Measurements from ENCODE around the gene TIGD1. TPM values are rescaled to one million over a fixed set of nuclear protein-coding genes. Genes with fewer than 3 reads are reported as not detected.

TIGD1 gene
- 4.3 to 5.6 TPM (median 4.9 TPM) in 5 replicates for total RNA-seq (2022; extraction: Qiagen RNA extraction)

GRCh38 chr2:232550354-232551249, at the start of gene TIGD1, which contains the start of gene EIF4E2:
TSS of gene TIGD1 (minus strand) at chr2:232550557. CDS start at chr2:232549882, 675 bp downstream.
TSS of gene EIF4E2 (plus strand) at chr2:232550689. CDS start at chr2:232550725, 36 bp downstream.

GRCh38 chr2:232539298-232540231, 10.8 kb downstream of the TIGD1 start, which contains the start of gene CHRNG:
TSS of gene CHRNG (plus strand) at chr2:232539692. CDS start at chr2:232539748, 56 bp downstream.

GRCh38 chr2:232525791-232526371, 24.5 kb downstream of the TIGD1 start, which contains the start of gene CHRND:
TSS of gene CHRND (plus strand) at chr2:232526160. CDS start at chr2:232526216, 56 bp downstream.

GRCh38 chr2:232519581-232520438, 30.5 kb downstream of the TIGD1 start, which contains the start of gene PRSS56:
TSS of gene PRSS56 (plus strand) at chr2:232520388. CDS start at chr2:232520599, 211 bp downstream.

Other genes with a start within 250 kb of the TIGD1 start
- 5.1 to 7.2 TPM (median 6.8 TPM) in 5 replicates for gene ALPP, start 171.8 kb downstream of the TIGD1 start, total RNA-seq (2022; extraction: Qiagen RNA extraction)
- gene ALPG, start 143.7 kb downstream of the TIGD1 start, total RNA-seq (2022; extraction: Qiagen RNA extraction), result 0.23 to 0.45 TPM (median 0.28 TPM) in 5 replicates
- not detected in 5 replicates for gene ALPI, start 94.4 kb downstream of the TIGD1 start, total RNA-seq (2022; extraction: Qiagen RNA extraction)
- gene ECEL1, start 62.7 kb downstream of the TIGD1 start, total RNA-seq (2022; extraction: Qiagen RNA extraction), result 0.08 to 0.41 TPM (median 0.19 TPM) in 5 replicates
- 0.07 to 0.21 TPM (median 0.12 TPM) in 5 replicates for gene PRSS56, start 30.2 kb downstream of the TIGD1 start, total RNA-seq (2022; extraction: Qiagen RNA extraction)
- gene CHRND, start 24.4 kb downstream of the TIGD1 start, total RNA-seq (2022; extraction: Qiagen RNA extraction), result not detected in 5 replicates
- not detected in 5 replicates for gene CHRNG, start 10.9 kb downstream of the TIGD1 start, total RNA-seq (2022; extraction: Qiagen RNA extraction)
- 83.5 to 170 TPM (median 87.0 TPM) in 5 replicates for gene EIF4E2, start 132 bp upstream of the TIGD1 start, total RNA-seq (2022; extraction: Qiagen RNA extraction)
- gene EFHD1, start 83.0 kb upstream of the TIGD1 start, total RNA-seq (2022; extraction: Qiagen RNA extraction), result 4.0 to 5.0 TPM (median 4.2 TPM) in 5 replicates
- 23.7 to 31.0 TPM (median 26.7 TPM) in 5 replicates for gene GIGYF2, start 146.8 kb upstream of the TIGD1 start, total RNA-seq (2022; extraction: Qiagen RNA extraction)
- gene KCNJ13, start 226.0 kb upstream of the TIGD1 start, total RNA-seq (2022; extraction: Qiagen RNA extraction), result not detected in 5 replicates